HepG2 (cell line): ENCODE results near the gene CPNE5. TPM values are rescaled to one million over a fixed set of nuclear protein-coding genes. Genes with fewer than 3 reads are reported as not detected.

ENCODE experiments used
- ATAC-seq: fragments of 200-7000 bp; cut with Tn5 transposase; 3 replicates; pipeline ENCODE4 v1.9.1; 2020; ENCODE audit warnings: mild to moderate bottlenecking, moderate library complexity
- BruUV-seq: library from RNA; stranded (reverse); fragments of 400-500 nt; replicated peaks from 2 replicates; lab custom pipeline; 2021; lab: Mats Ljungman, UMichigan
- CTCF ChIA-PET: fragments of 300-600 bp; formaldehyde crosslinking; extraction: SDS; loops from one replicate; lab custom pipeline; 2021; ENCODE audit warnings: low total read pairs, inconsistent platforms, low intra/inter-chr PET ratio; lab: Yijun Ruan, JAX
- POLR2A ChIA-PET: fragments of 350-600 bp; sonication (Branson Sonifier 250); formaldehyde crosslinking; loops from one replicate; lab custom pipeline; 2020; ENCODE audit warnings: antibody characterized with exemption, inconsistent platforms; lab: Yijun Ruan, JAX
- DNase-seq: peaks from one replicate; pipeline ENCODE4 v3.0.0-alpha.2; 2015; ENCODE audit warnings: low spot score
- FAIRE-seq: peaks from 3 replicates; lab custom pipeline; 2011; peaks lifted over from hg19 to GRCh38; lab: Jason Lieb, UNC
- H2AFZ ChIP-seq: one replicate; pipeline ENCODE4 v1.6.1; 2011; ENCODE audit warnings: low read length, inconsistent platforms
- H3K27ac ChIP-seq: fragments of 300-600 bp; 3 replicates; pipeline ENCODE4 v1.8.0; 2011; ENCODE audit warnings: mixed run types, mild to moderate bottlenecking, mixed read lengths, low read length, inconsistent platforms; ENCODE audit not compliant: insufficient read depth; ENCODE audit errors: extremely low read length
- H3K27me3 ChIP-seq, 2 experiments: fragments of 200-600 bp in 1 of 2; 2 replicates in 1 of 2; 3 replicates in 1 of 2; pipeline versions ENCODE4 v1.6.0 to v1.8.0; 2011; ENCODE audit warnings: low read length in 2 of 2, mild to moderate bottlenecking in 2 of 2, moderate library complexity in 2 of 2, inconsistent platforms in 1 of 2; ENCODE audit not compliant: insufficient read depth in 2 of 2, control insufficient read depth in 1 of 2
- H3K36me3 ChIP-seq, 2 experiments: fragments of 200-600 bp in 1 of 2; replicated peaks in 1 of 2; 2 replicates in 1 of 2; 3 replicates in 1 of 2; pipeline versions ENCODE4 v1.5.1 to v1.8.0; 2011; ENCODE audit warnings: low read length in 2 of 2, inconsistent platforms in 1 of 2; ENCODE audit not compliant: insufficient read depth in 2 of 2, control insufficient read depth in 1 of 2
- H3K4me1 ChIP-seq: 2 replicates; pipeline ENCODE4 v1.5.1; 2012; ENCODE audit warnings: low read length, inconsistent platforms; ENCODE audit not compliant: insufficient read depth
- H3K4me2 ChIP-seq: 2 replicates; pipeline ENCODE4 v1.6.0; 2011; ENCODE audit warnings: low read depth, low read length, inconsistent platforms
- H3K4me3 ChIP-seq, 3 experiments: fragments of 200-600 bp in 1 of 3; sonication (generic), shearing (Covaris generic) in 1 of 3; replicated peaks in 1 of 3; 2 replicates each; pipeline ENCODE4 v1.5.1; 2011 to 2016; ENCODE audit warnings: low read length in 3 of 3, inconsistent platforms in 2 of 3, low read depth in 2 of 3, mild to moderate bottlenecking in 2 of 3, control low read depth in 1 of 3, mixed read lengths in 1 of 3; ENCODE audit not compliant: insufficient read depth in 1 of 3
- H3K79me2 ChIP-seq: one replicate; pipeline ENCODE4 v1.6.1; 2011; ENCODE audit warnings: low read length, inconsistent platforms; ENCODE audit not compliant: insufficient read depth
- H3K9ac ChIP-seq: 2 replicates; pipeline ENCODE4 v1.6.0; 2011; ENCODE audit warnings: mild to moderate bottlenecking, low read depth, low read length, inconsistent platforms; ENCODE audit not compliant: insufficient read depth
- H3K9me3 ChIP-seq: 2 replicates; pipeline ENCODE4 v1.5.1; 2012; ENCODE audit warnings: mild to moderate bottlenecking, low read length
- H4K20me1 ChIP-seq: 2 replicates; pipeline ENCODE4 v1.6.0; 2011; ENCODE audit warnings: inconsistent platforms, mild to moderate bottlenecking, low read length, moderate library complexity; ENCODE audit not compliant: insufficient read depth
- ATF1 ChIP-seq: IDR thresholded peaks from 2 replicates; pipeline ENCODE4 v1.6.1; 2016; ENCODE audit warnings: mild to moderate bottlenecking, control low read depth
- TEAD2 ChIP-seq: sonication (generic); formaldehyde crosslinking; IDR thresholded peaks from 2 replicates; pipeline ENCODE4 v1.9.0; 2021; ENCODE audit warnings: missing genetic modification reagents
- ZFP36 ChIP-seq: fragments of 150-350 bp; IDR thresholded peaks from 2 replicates; pipeline ENCODE4 v1.6.1; 2018; ENCODE audit warnings: borderline replicate concordance, low read length, low read depth; ENCODE audit not compliant: partially characterized antibody
- ZNF263 ChIP-seq: sonication (generic); formaldehyde crosslinking; IDR thresholded peaks from 2 replicates; pipeline ENCODE4 v1.4.0; 2020; ENCODE audit warnings: missing genetic modification reagents
- WGBS: methylation state at CpG from one replicate; pipeline ENCODE4 v1.1.6; 2017; ENCODE audit warnings: low lambda C conversion rate; 5-methylcytosine and 5-hydroxymethylcytosine counted together
- in situ Hi-C: cut with HindIII; loops from 2 replicates; pipeline ENCODE4 v1.10.0; 2017; ENCODE audit warnings: low pct_unique_long_range_greater_than_20kb; ENCODE audit not compliant: extremely low pct_ligation_motif_present
- intact Hi-C: fragments of 100-400 bp; cut with micrococcal nuclease; formaldehyde crosslinking; loops from one replicate; pipeline ENCODE4 v1.10.0; 2022; ENCODE audit not compliant: unreplicated experiment
- polyA plus RNA-seq, 8 experiments: library from polyadenylated mRNA; depleted of rRNA in 3 of 8; stranded (reverse) in 7 of 8; unstranded in 1 of 8; fragments of >200 nt; fragmentation: Illumina TruSeq in 4 of 8; extraction: Trizol in 4 of 8; gene quantifications; 2 replicates each; pipeline versions ENCODE4 v1.2.1 to v1.2.3, GENCODE V29; 2011 to 2016; ENCODE audit warnings: low read depth in 4 of 8, missing spikeins in 1 of 8, mixed read lengths in 1 of 8; ENCODE audit not compliant: insufficient read depth in 1 of 8
- total RNA-seq, 5 experiments: library from RNA; depleted of rRNA; stranded (reverse); fragments of >200 nt; fragmentation: Illumina TruSeq; extraction: Trizol; gene quantifications; 2 replicates each; pipeline ENCODE4 v1.2.3, GENCODE V29; 2016; ENCODE audit warnings: low read depth in 1 of 5

The CPNE5 gene
- total and polyA plus RNA-seq, 2 of the 13 experiments (the other 11 are each of a cell fraction or from before 2014, with no cell fraction given): 0.16 TPM; not detected in 1

GRCh38 chr6:36800223-36801076 is 38.8 kb downstream of the CPNE5 start:
- intact Hi-C loops (no loop called here), in situ Hi-C loops (no loop called here)
- Histone ChIP-seq H3K27ac (no peak overlapping the region), H3K79me2 (no peaks in the 10 kb centered on the region), H3K4me1 (no peaks in the 10 kb centered on the region), H3K4me2 (no peak overlapping the region), H3K4me3 (no peak overlapping the region), H3K9ac (no peak overlapping the region), H3K27me3 (peaks cover 1 to 44% of the 10 kb centered on the region in 2 experiments; a peak in 4 of 5 replicates), H3K9me3 (no peaks in the 10 kb centered on the region), H3K36me3 (no peaks in the 10 kb centered on the region), H2AFZ (no peak overlapping the region)
- 32% methylated on average over 10 of the region's 10 CpGs for WGBS
- FAIRE-seq: no peak
- no peak for DNase-seq
- no TSS peak for BruUV-seq
- ATAC-seq: no peak
- TF ChIP-seq ATF1: no peak
- TF ChIP-seq ZFP36: peak; percentile 39
- TF ChIP-seq, all 625 proteins: peak for 1
- H4K20me1 ChIP-seq: no peaks in the 10 kb centered on the region
- ChIA-PET POLR2A (interaction anchor here (0.6 kb wide), 1 partner anchor 41 kb away, joined by 3 read pairs; no protein-coding TSS in a partner anchor), CTCF (no interaction called here)

- CTCF ChIA-PET: no interaction called here
- FAIRE-seq (no peak), DNase-seq (no peak), ATAC-seq (no peak)
- TF ChIP-seq TEAD2 (CRISPR knock-in tag) (no peak), ZNF263 (CRISPR knock-in tag) (no peak)
- intact Hi-C loops: no loop called here
- Histone ChIP-seq H3K36me3 (no peaks in the 10 kb centered on the region), H2AFZ (no peak overlapping the region), H3K4me1 (no peaks in the 10 kb centered on the region), H4K20me1 (no peaks in the 10 kb centered on the region), H3K27ac (no peak overlapping the region), H3K4me2 (no peak overlapping the region), H3K9ac (no peak overlapping the region), H3K4me3 (no peak overlapping the region), H3K9me3 (no peaks in the 10 kb centered on the region), H3K27me3 (peaks cover 5 to 50% of the 10 kb centered on the region in 2 experiments; a peak in 4 of 5 replicates), H3K79me2 (no peaks in the 10 kb centered on the region)
- POLR2A ChIA-PET: no interaction called here
- 13% methylated on average over 3 of the region's 3 CpGs for WGBS
- in situ Hi-C loops: no loop called here
- no TSS peak for BruUV-seq
These were observed 40.4 kb downstream of the CPNE5 start for GRCh38 chr6:36798852-36799251.
